ENCODE measurements around the gene RRH.
"Not testable (repeated sequence)": the region's sequence is repeated elsewhere in the genome, so short reads cannot be mapped to it uniquely, and the experiment has no call there.

The RRH gene

DNA sequence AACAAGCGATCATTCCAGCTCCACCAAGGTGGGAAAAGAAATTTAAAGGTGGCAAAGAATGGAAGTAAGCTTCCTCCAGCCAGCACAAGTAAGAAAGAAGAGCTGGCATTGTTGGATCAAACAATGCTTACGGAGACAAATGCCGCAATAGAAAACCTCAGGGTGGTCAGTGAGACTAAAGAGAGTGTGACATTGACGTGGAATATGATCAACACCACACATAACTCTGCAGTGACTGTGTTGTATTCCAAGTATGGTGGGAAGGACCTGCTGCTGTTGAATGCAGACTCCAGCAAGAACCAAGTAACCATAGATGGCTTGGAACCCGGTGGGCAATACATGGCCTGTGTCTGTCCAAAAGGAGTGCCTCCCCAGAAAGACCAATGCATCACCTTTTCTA lies 42.3 kb downstream of the RRH start:
- Mint-ChIP-seq H3K4me1 (no peaks in the 10 kb centered on the region), H3K27ac (no peak overlapping the region), H3K9me3 (no peaks in the 10 kb centered on the region), H3K36me3 (no peaks in the 10 kb centered on the region), H3K4me3 (no peak overlapping the region)
- no peak for DNase-seq (ENCODE audit: low spot score in 2 of 2)
- ATAC-seq, result no peak

DNA sequence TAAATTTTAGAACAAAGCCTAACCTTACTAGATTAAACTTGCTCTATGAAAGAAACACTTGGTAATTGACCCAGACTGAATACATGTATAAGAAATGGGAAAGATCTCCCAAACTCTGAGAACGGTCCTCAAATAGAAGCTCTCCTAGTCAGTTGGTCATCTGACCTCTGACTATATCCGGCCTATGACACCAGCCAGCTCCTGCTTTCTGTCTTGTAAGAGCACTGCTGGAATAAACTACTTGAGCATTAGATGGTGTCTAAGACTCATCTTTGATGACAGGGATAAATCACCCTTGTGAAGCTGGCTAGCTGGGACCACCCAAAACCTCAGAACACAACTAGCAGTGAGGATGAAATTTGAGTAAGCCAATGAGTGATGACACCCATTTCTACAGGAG lies 44.3 kb downstream of the RRH start:
- ATAC-seq (no peak), DNase-seq (ENCODE audit: low spot score in 2 of 2) (no peak)
- H3K9me3 Mint-ChIP-seq, result no peaks in the 10 kb centered on the region
- H3K36me3 Mint-ChIP-seq, result no peaks in the 10 kb centered on the region
- H3K4me3 Mint-ChIP-seq, result no peak overlapping the region
- H3K4me1 Mint-ChIP-seq, result no peaks in the 10 kb centered on the region
- no peak overlapping the region for H3K27ac Mint-ChIP-seq

DNA sequence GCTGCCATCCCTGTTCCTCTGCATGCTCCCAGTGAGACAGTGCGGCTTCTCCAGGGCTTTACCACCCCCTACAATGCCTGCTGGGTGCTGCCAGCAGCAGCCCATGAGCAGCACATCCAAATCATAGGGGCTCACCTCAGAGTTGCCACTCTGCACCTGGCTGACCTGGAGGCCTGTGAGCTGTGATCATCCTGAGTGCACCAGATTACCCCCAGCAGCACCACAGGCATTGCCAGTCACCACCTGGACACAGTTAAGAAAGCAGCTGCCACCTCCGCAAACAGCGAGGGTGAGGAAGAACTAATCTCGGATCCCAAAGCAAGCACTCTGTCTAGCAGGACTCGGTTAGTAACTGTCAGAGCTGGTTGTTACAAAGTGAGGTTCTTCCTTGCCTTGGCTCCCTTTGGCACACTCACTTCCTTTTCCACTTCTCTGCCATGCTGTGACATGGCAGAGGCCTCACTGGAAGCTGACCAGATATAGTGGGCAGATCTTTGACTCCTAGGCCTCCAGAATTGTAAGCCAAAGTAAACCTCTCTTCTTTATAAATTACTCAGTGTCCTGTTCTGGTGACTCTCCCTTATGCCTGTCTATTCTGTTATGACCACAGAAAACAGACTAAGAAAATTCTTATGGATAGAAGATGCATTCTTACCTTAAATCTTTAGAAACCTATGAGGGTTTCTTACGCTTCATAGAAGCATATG lies 45.3 kb downstream of the RRH start:
- Mint-ChIP-seq H3K36me3 (no peaks in the 10 kb centered on the region), H3K4me1 (no peaks in the 10 kb centered on the region)
- no peak for DNase-seq (ENCODE audit: low spot score in 2 of 2)

DNA sequence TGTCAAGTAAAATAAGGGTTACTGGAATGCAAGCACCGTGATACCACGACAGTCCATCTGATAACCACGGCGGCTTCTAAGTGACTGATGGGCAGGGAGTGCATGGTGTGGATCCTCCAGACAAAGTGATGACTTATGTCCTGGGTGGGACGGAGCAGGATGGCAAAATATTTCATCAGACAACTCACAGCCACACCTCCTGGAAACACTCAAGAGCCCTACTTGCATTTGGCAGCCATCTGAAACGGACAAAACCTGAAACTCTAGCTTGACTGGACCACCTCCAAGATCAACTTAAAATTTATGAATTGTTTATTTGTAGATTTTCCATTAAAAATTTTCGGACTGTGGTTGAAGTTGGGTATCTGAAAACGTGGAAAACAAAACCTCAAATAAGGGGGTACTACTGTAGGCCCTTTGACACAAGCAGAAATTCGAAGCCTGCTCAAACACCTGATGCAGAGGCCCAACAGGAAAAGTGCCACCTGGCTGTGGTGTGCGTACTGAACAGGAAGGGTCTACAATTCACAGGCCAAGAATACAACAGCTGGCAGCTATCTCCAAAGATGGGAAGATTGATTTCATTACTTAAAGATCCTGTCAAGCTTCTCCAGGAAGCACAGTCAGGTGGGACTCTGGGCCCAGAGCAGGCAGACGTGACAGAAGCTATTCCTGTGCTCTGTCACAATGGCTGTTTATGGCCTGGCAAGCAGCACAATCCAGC lies 46.2 kb downstream of the RRH start:
- DNase-seq (ENCODE audit: low spot score in 2 of 2) (no peak), ATAC-seq (no peak)
- H3K9me3 Mint-ChIP-seq, result no peaks in the 10 kb centered on the region
- no peak overlapping the region for H3K4me3 Mint-ChIP-seq
- H3K4me1 Mint-ChIP-seq, result no peaks in the 10 kb centered on the region
- no peak overlapping the region for H3K27ac Mint-ChIP-seq
- H3K36me3 Mint-ChIP-seq, result no peaks in the 10 kb centered on the region

More for the DNA sequence above, 45.3 kb downstream of the RRH start:
- Mint-ChIP-seq H3K9me3 (no peaks in the 10 kb centered on the region), H3K4me3 (no peak overlapping the region), H3K27ac (no peak overlapping the region)
- no peak for ATAC-seq

DNA sequence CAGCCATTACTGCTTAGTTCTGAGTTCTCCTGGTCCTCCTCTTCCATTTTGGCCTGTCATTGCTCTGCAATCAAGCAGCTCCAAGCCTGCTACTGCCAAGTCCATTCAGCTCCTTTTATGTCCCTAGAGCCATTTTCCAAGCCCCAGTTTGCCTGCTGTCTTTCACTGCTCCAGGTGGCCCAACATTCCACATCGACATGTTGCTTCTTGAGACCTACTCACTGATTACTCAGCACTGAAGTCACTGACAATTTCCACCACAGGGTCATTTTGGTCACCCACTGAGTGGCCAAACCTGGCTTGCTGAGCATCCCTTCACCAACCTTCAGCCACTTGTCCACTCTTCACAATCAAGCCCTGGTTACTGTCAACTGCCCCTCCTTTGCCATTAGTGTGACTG lies 47.3 kb downstream of the RRH start:
- H3K9me3 Mint-ChIP-seq, result no peaks in the 10 kb centered on the region
- no peaks in the 10 kb centered on the region for H3K4me1 Mint-ChIP-seq
- no peak overlapping the region for H3K27ac Mint-ChIP-seq
- ATAC-seq, result no peak
- H3K4me3 Mint-ChIP-seq, result no peak overlapping the region
- no peaks in the 10 kb centered on the region for H3K36me3 Mint-ChIP-seq
- no peak for DNase-seq (ENCODE audit: low spot score in 2 of 2)

DNA sequence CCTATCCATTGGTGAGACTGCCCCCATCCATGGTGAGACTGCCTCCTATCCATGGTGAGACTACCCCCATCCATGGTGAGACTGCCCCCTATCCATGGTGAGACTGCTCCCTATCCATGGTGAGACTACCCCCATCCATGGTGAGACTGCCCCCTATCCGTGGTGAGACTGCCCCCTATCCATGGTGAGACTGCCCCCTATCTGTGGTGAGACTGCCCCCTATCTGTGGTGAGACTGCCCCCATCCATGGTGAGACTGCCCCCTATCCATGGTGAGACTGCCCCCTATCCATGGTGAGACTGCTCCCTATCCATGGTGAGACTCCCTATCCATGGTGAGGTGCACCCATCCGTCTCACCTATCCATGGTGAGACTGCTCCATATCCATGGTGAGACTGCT lies 47.8 kb downstream of the RRH start:
- not testable (repeated sequence) for H3K27ac Mint-ChIP-seq; H3K4me3 Mint-ChIP-seq; H3K9me3 Mint-ChIP-seq; H3K36me3 Mint-ChIP-seq; ATAC-seq; H3K4me1 Mint-ChIP-seq; DNase-seq (ENCODE audit: low spot score in 2 of 2)

DNA sequence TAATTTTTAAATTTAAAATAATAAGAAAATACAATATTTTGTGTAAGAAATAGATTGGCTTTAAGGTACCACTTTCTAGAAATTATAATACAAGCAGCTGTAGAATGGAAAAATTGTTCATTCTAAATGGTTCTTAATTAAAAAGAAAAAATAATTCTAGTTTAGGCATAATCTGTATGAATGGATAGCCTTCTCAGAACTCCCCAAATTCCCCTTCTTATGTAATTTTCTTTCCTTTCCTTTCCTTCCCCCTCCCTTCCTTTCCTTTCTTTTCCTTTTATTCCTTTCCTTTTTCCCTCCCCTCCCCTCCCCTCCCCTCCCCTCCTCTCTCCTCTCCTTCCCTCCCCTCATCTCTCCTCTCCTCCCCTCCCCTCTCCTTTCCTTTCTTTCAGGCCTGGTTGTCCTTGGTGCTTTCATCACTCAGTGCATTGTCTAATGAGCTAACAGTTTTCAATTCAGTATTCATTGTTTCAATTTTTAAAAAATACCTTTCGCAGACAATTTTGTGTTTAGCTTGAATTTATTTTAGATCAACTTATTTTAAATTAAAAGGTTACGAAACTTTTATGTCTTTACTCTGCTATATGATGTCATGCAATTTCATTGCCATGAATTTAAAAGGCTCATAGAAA lies 49.0 kb downstream of the RRH start:
- Mint-ChIP-seq H3K9me3 (no peaks in the 10 kb centered on the region), H3K27ac (no peak overlapping the region)

DNA sequence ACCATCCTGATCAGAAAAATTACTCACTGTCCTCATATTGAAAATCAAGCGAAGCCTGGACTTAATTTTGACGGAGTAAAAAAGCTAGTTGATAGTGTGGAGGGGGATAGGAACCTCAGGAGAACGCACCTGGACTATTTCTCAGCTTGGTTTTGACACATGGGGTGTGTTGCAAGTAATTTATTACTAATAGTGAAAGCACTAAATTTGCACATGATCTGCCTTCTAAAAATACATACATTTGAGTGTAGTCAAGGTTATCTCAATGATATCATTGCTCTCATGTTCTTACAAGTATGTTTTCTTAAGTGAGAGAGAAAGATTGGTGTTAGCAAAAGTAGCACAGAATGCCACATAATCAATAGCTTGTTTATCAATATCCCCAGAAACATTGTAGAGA lies 49.6 kb downstream of the RRH start:
- ATAC-seq, result no peak
- no peak for DNase-seq (ENCODE audit: low spot score in 2 of 2)
- H3K36me3 Mint-ChIP-seq, result no peaks in the 10 kb centered on the region
- H3K9me3 Mint-ChIP-seq, result no peaks in the 10 kb centered on the region
- H3K4me1 Mint-ChIP-seq, result no peaks in the 10 kb centered on the region
- H3K4me3 Mint-ChIP-seq, result no peak overlapping the region
- no peak overlapping the region for H3K27ac Mint-ChIP-seq

More for the DNA sequence above, 49.0 kb downstream of the RRH start:
- H3K4me1 Mint-ChIP-seq, result no peaks in the 10 kb centered on the region
- H3K4me3 Mint-ChIP-seq, result no peak overlapping the region
- no peaks in the 10 kb centered on the region for H3K36me3 Mint-ChIP-seq
- DNase-seq (ENCODE audit: low spot score in 2 of 2), result no peak
- ATAC-seq, result no peak

DNA sequence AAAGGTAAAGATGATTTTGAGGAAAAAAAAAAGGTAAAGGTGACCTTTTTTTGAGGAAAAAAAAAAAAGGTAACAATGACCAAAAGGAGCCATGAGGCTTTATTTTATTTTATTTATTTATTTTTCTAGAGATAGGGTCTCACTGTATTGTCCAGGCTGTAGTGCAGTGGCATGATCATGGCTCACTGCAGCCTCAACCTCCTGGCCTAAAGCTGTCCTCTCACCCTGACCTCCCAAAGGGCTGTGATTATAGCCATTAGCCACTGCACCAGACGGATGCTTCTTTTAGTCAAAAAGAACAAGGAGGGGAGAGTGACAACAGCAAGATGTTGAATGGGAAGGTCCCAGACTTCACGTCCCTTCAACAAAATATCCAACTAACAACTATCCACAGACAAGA lies 50.6 kb downstream of the RRH start:
- Mint-ChIP-seq H3K9me3 (no peaks in the 10 kb centered on the region), H3K27ac (no peak overlapping the region), H3K4me3 (no peak overlapping the region), H3K36me3 (no peaks in the 10 kb centered on the region), H3K4me1 (no peaks in the 10 kb centered on the region)
- no peak for DNase-seq (ENCODE audit: low spot score in 2 of 2)
- no peak for ATAC-seq

DNA sequence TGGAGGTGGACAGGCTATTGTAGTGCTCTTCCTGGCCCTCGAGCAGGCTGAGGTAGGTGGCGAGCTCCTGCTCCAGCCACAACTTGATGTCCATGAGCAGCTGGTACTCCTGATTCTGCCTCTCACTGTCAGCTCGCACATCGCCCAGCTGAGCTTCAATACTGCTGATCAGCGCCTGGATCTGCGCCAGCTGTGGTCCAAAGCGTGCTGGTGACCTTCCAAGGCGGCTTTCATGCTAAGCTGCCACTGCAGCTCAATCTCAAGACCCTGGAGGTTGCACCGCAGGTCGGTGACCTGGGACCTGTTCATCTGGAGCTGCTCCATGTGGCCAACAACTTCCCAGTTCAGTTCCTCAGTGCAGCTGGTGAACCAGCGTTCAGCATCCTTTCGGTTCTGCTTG lies 51.3 kb downstream of the RRH start:
- H3K9me3 Mint-ChIP-seq, result no peaks in the 10 kb centered on the region
- H3K36me3 Mint-ChIP-seq, result no peaks in the 10 kb centered on the region
- no peaks in the 10 kb centered on the region for H3K4me1 Mint-ChIP-seq
- H3K27ac Mint-ChIP-seq, result no peak overlapping the region
- no peak overlapping the region for H3K4me3 Mint-ChIP-seq
- ATAC-seq (no peak), DNase-seq (ENCODE audit: low spot score in 2 of 2) (no peak)

DNA sequence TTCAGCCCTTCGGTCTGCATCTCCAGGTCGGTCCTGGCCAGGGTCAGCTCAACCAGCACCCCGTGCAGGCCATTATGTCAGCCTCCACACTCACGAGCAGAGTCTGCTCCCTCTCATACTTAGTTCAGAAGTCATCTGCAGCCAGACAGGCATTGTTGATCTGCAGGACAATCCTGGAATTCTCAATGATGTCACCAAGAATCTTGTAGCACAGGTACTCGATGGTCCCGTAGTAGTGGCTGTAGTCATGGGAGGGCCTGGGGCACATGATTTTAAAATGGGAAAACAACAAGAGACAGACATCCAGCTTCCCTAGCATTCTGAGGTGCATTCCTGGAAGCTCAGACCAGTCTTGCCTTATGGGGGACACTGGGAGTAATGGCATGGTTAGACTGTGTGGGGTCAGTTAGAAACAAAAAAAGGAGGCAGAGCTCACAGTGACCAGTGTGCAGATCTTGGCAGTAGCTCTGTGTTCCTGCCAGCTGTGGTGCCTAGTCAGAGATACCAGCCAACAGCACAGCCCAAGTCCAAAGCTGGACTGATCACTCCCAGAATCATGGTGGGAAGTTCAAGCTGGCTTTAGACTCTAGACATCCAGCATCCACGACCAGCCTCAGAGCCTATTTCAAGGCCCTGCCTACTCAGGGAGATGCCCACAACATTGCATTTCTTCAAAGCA lies 52.0 kb downstream of the RRH start:
- Mint-ChIP-seq H3K4me3 (no peak overlapping the region), H3K36me3 (no peaks in the 10 kb centered on the region), H3K27ac (no peak overlapping the region), H3K4me1 (no peaks in the 10 kb centered on the region), H3K9me3 (no peaks in the 10 kb centered on the region)
- peak; percentile 8 for ATAC-seq
- no peak for DNase-seq (ENCODE audit: low spot score in 2 of 2)

DNA sequence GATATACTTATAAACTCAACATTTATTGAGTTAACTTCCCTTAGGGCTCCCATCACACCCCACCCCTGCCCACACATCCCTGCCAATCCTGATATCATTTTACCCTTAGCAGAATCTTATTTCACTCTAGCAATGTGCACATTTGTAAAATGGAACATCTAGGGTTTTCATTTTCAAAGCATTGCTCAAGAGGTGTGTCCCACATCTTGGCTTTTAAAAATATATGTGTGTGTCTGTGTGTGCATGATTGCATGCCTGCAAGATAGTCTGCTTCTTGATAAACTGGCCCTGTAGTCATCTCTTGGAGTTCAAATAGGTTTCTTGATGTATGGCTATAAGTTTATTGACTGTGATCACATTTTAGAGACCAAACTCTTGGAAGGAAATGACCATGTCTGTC lies 58.5 kb downstream of the RRH start:
- ATAC-seq (no peak), DNase-seq (ENCODE audit: low spot score in 2 of 2) (no peak)
- H3K27ac Mint-ChIP-seq, result no peak overlapping the region
- no peak overlapping the region for H3K4me3 Mint-ChIP-seq
- no peaks in the 10 kb centered on the region for H3K4me1 Mint-ChIP-seq
- H3K9me3 Mint-ChIP-seq, result no peaks in the 10 kb centered on the region
- H3K36me3 Mint-ChIP-seq, result no peaks in the 10 kb centered on the region

DNA sequence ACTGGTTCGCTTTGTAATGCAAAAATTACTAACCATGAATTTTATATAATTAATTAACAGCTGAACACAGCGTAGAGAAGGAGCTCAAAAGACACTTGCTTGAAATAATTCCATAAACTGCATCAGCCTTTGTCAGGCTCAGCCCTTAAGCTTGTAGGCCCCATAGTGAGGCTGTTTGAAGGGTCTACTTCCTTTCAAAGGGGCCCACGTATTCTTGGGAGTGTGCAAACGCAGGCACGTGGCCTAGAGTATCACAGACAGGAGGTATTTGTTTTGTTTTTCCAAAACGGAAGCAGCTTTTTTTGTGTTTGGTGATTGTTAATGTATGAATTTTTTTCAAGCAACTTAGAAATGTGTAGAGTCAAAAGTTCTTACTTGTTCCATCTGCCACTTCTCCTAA lies 59.3 kb downstream of the RRH start:
- H3K4me3 Mint-ChIP-seq, result no peak overlapping the region
- no peak overlapping the region for H3K27ac Mint-ChIP-seq
- no peaks in the 10 kb centered on the region for H3K9me3 Mint-ChIP-seq
- H3K36me3 Mint-ChIP-seq, result no peaks in the 10 kb centered on the region
- H3K4me1 Mint-ChIP-seq, result no peaks in the 10 kb centered on the region
- DNase-seq (ENCODE audit: low spot score in 2 of 2) (no peak), ATAC-seq (no peak)

DNA sequence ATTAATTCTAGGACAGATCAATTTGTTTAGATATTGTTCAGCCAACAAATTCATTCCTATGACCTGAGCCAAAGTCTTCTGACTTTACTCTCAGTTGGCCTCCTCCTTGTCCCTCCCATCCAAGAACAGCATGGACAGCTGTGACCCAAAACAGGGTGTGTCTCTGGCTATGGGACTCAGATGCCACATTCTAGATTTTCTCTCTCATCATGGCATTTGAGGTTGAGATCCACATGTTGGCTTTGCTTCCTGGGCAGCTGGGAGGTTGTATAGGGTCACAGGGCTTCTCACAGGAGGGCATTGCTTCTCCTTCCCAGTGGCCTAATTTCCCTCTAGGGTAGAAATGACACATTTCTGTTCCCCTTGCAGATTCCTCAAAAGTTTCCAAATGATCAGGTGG lies 62.3 kb downstream of the RRH start:
- peaks cover 2% of the 10 kb centered on the region for H3K9me3 Mint-ChIP-seq
- no peak for ATAC-seq
- H3K27ac Mint-ChIP-seq, result no peak overlapping the region
- H3K36me3 Mint-ChIP-seq, result no peaks in the 10 kb centered on the region
- H3K4me3 Mint-ChIP-seq, result no peak overlapping the region
- no peak for DNase-seq (ENCODE audit: low spot score in 2 of 2)
- H3K4me1 Mint-ChIP-seq, result no peaks in the 10 kb centered on the region

All from stimulated activated effector memory CD8-positive, alpha-beta T cell treated with anti-CD3 and anti-CD28 coated beads, Interleukin-12 subunit alpha, Interleukin-12 subunit beta, amount 100 ng/mL, for 72 hours (primary cell).